ENCODE results near the gene SUMO3.

The SUMO3 gene

DNA sequence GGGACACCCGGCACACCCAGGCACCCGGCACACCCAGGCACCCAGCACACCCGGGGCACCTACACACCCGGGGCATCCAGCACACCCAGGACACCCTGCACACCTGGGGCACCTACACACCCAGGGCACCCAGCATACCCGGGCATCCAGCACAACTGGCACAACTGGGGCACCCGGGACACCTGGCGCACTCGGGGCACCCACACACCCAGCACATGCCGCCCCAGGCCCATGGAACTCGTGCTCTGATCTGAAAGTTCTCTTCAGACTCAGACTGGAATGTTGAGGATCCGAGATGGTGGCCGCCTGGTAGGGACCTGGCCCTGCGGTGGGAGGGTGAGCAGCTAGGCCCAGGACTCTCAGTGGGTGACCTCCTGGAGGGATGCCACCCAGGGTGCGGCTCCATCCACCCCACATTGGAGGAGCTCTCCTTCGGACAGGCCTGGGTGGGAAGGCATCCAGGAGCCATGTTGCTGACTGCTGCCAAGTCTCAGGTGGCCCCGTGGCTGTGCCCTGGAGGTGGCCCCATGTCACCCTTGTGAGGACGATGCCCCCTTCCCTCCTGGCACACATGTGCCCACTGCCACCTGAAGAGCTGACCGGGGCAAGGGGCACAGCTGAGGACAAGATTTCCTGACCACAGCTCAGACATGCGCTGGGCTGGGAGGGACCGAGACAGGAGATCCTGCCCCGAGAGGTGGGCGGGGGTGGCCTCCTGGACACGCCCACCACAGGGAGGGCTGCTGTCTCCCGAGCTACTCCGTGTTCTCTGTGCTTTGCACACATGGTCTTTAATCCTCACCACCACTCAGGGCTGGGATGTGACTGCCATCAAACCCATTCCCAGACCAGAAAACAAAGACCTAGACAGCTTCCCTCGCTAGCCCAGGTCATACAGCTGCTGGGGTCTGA is 53.3 kb downstream of the SUMO3 start:
- H2AFZ ChIP-seq (ENCODE audit: low read length), result no peak overlapping the region
- no peak overlapping the region for H3K27ac ChIP-seq (ENCODE audit: low read depth, low read length, poor library complexity, severe bottlenecking)

DNA sequence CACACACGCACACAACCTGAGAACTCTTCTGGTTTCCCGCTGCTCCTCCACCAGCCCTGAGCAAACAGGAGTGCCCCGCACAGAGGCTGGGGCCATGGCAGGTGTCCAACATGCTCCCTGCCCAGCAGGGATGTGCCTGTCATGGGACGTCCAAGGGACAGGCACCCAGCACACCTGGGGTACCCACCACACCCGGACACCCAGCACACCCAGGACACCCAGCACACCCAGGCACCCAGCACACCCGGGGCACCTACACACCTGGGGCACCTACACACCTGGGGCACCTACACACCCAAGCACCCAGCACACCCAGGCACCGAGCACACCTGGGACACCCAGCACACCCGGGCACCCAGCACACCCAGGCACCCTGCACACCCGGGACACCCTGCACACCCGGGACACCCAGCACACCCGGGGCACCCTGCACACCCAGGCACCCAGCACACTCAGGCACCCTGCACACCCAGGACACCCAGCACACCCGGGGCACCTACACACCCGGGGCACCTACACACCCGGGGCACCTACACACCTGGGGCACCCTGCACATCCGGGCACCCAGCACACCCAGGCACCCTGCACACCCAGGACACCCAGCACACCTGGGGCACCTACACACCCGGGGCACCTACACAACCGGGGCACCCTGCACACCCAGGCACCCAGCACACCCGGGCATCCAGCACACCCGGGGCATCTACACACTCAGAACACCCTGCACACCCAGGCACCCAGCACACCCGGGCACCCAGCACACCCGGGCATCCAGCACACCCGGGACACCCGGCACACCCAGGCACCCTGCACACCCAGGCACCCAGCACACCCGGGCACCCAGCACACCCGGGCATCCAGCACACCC is 54.2 kb downstream of the SUMO3 start:
- no peaks in the 10 kb centered on the region for H3K79me2 ChIP-seq (ENCODE audit: insufficient read depth, low read length)
- no peak for TF ChIP-seq EZH2 (IDR thresholded peaks at IDR 0.05; ENCODE audit: borderline replicate concordance, low read length)
- TF ChIP-seq, protein P1, sequence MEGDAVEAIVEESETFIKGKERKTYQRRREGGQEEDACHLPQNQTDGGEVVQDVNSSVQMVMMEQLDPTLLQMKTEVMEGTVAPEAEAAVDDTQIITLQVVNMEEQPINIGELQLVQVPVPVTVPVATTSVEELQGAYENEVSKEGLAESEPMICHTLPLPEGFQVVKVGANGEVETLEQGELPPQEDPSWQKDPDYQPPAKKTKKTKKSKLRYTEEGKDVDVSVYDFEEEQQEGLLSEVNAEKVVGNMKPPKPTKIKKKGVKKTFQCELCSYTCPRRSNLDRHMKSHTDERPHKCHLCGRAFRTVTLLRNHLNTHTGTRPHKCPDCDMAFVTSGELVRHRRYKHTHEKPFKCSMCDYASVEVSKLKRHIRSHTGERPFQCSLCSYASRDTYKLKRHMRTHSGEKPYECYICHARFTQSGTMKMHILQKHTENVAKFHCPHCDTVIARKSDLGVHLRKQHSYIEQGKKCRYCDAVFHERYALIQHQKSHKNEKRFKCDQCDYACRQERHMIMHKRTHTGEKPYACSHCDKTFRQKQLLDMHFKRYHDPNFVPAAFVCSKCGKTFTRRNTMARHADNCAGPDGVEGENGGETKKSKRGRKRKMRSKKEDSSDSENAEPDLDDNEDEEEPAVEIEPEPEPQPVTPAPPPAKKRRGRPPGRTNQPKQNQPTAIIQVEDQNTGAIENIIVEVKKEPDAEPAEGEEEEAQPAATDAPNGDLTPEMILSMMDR (IDR thresholded peaks at IDR 0.05; ENCODE audit: low read length), result no peak
- no peaks in the 10 kb centered on the region for H4K20me1 ChIP-seq (ENCODE audit: insufficient read depth, low read length)
- H3K27ac ChIP-seq (ENCODE audit: low read depth, low read length, poor library complexity, severe bottlenecking), result no peak overlapping the region
- no peak overlapping the region for H2AFZ ChIP-seq (ENCODE audit: low read length)
- no peak overlapping the region for H3K9ac ChIP-seq (ENCODE audit: low read length)
- H3K36me3 ChIP-seq (ENCODE audit: insufficient read depth, low read length), result peaks cover 4% of the 10 kb centered on the region; the same call in 1 of the 2 replicates
- no peaks in the 10 kb centered on the region for H3K4me1 ChIP-seq (ENCODE audit: insufficient read depth, low read length, severe bottlenecking)
- no peak overlapping the region for H3K4me3 ChIP-seq (ENCODE audit: low read depth, low read length, poor library complexity, severe bottlenecking)
- no peaks in the 10 kb centered on the region; the same call in 1 of the 2 replicates for H3K27me3 ChIP-seq (ENCODE audit: insufficient read depth, low read length)
- no peaks in the 10 kb centered on the region for H3F3A ChIP-seq (ENCODE audit: insufficient read depth, low read length)
- H3K9me2 ChIP-seq (ENCODE audit: low read depth, low read length), result no peaks in the 10 kb centered on the region
- H3K4me2 ChIP-seq (ENCODE audit: low read length), result no peak overlapping the region
- H3K9me3 ChIP-seq (ENCODE audit: low read length), result no peaks in the 10 kb centered on the region

More for the DNA sequence above, 53.3 kb downstream of the SUMO3 start:
- no peaks in the 10 kb centered on the region for H3F3A ChIP-seq (ENCODE audit: insufficient read depth, low read length)
- no peak overlapping the region for H3K9ac ChIP-seq (ENCODE audit: low read length)
- H3K9me3 ChIP-seq (ENCODE audit: low read length), result no peaks in the 10 kb centered on the region
- TF ChIP-seq, protein P1 (IDR thresholded peaks at IDR 0.05; ENCODE audit: low read length), result no peak
- no peak for TF ChIP-seq EZH2 (IDR thresholded peaks at IDR 0.05; ENCODE audit: borderline replicate concordance, low read length)
- no peaks in the 10 kb centered on the region for H3K4me1 ChIP-seq (ENCODE audit: insufficient read depth, low read length, severe bottlenecking)
- peaks cover 12% of the 10 kb centered on the region for H3K36me3 ChIP-seq (ENCODE audit: insufficient read depth, low read length)
- no peaks in the 10 kb centered on the region for H4K20me1 ChIP-seq (ENCODE audit: insufficient read depth, low read length)
- no peaks in the 10 kb centered on the region for H3K9me2 ChIP-seq (ENCODE audit: low read depth, low read length)
- H3K27me3 ChIP-seq (ENCODE audit: insufficient read depth, low read length), result no peaks in the 10 kb centered on the region; the same call in 1 of the 2 replicates
- H3K4me2 ChIP-seq (ENCODE audit: low read length), result no peak overlapping the region
- no peaks in the 10 kb centered on the region for H3K79me2 ChIP-seq (ENCODE audit: insufficient read depth, low read length)
- no peak overlapping the region for H3K4me3 ChIP-seq (ENCODE audit: low read depth, low read length, poor library complexity, severe bottlenecking)

- H3K9ac ChIP-seq (ENCODE audit: low read length), result no peak overlapping the region
- no peaks in the 10 kb centered on the region for H3K9me3 ChIP-seq (ENCODE audit: low read length)
- H3K36me3 ChIP-seq (ENCODE audit: insufficient read depth, low read length), result no peaks in the 10 kb centered on the region
- H3K4me2 ChIP-seq (ENCODE audit: low read length), result no peak overlapping the region
- no peak overlapping the region for H3K4me3 ChIP-seq (ENCODE audit: low read depth, low read length, poor library complexity, severe bottlenecking)
- no peaks in the 10 kb centered on the region for H3K79me2 ChIP-seq (ENCODE audit: insufficient read depth, low read length)
- no peaks in the 10 kb centered on the region; the same call in 1 of the 2 replicates for H3K27me3 ChIP-seq (ENCODE audit: insufficient read depth, low read length)
- no peaks in the 10 kb centered on the region for H4K20me1 ChIP-seq (ENCODE audit: insufficient read depth, low read length)
- H3F3A ChIP-seq (ENCODE audit: insufficient read depth, low read length), result no peaks in the 10 kb centered on the region
- H3K4me1 ChIP-seq (ENCODE audit: insufficient read depth, low read length, severe bottlenecking), result no peaks in the 10 kb centered on the region
- TF ChIP-seq, protein P1 (IDR thresholded peaks at IDR 0.05; ENCODE audit: low read length), result no peak
- no peak for TF ChIP-seq EZH2 (IDR thresholded peaks at IDR 0.05; ENCODE audit: borderline replicate concordance, low read length)
- H2AFZ ChIP-seq (ENCODE audit: low read length), result no peak overlapping the region
- no peak overlapping the region for H3K27ac ChIP-seq (ENCODE audit: low read depth, low read length, poor library complexity, severe bottlenecking)
- no peaks in the 10 kb centered on the region for H3K9me2 ChIP-seq (ENCODE audit: low read depth, low read length)
Measured at GRCh38 chr21:44763050-44763378, 54.8 kb downstream of the SUMO3 start.

Measured in OCI-LY1 (cell line).